SK-N-SH (cell line): Measurements from ENCODE around the gene SEPHS2. TPM values are rescaled to one million over a fixed set of nuclear protein-coding genes. Genes with fewer than 3 reads are reported as not detected.

Source experiments
- CTCF ChIA-PET: fragments of 300-600, 350-600 bp; formaldehyde crosslinking; extraction: SDS; loops from one replicate; lab custom pipeline; 2021; lab: Yijun Ruan, JAX
- POLR2A ChIA-PET: fragments of 350-600 bp; sonication (Branson Sonifier 250); formaldehyde crosslinking; extraction: SDS; loops from one replicate; lab custom pipeline; 2020; ENCODE audit warnings: antibody characterized with exemption, inconsistent platforms; lab: Yijun Ruan, JAX
- DNase-seq: peaks from one replicate; pipeline ENCODE4 v3.0.0; 2012
- H2AFZ ChIP-seq: fragments of 200-600 bp; sonication (generic); 2 replicates; pipeline ENCODE4 v1.8.1; 2016; ENCODE audit warnings: antibody characterized with exemption, mild to moderate bottlenecking, low read depth
- H3F3A ChIP-seq: fragments of 200-600 bp; sonication (generic); replicated peaks from 2 replicates; pipeline ENCODE3; 2016; ENCODE audit warnings: antibody characterized with exemption, mild to moderate bottlenecking; ENCODE audit not compliant: insufficient read depth
- H3K27ac ChIP-seq, 2 experiments: fragments of 200-500 bp in 1 of 2; fragments of 200-600 bp in 1 of 2; sonication (Bioruptor generic) in 1 of 2; sonication (generic), shearing (Covaris generic) in 1 of 2; 2 replicates each; pipeline versions ENCODE4 v1.5.1 to v1.6.1; 2014 to 2016; ENCODE audit warnings: low read depth in 2 of 2, inconsistent platforms in 1 of 2, low read length in 1 of 2, mild to moderate bottlenecking in 1 of 2, mixed read lengths in 1 of 2
- H3K27me3 ChIP-seq: fragments of 200-600 bp; sonication (generic), shearing (Covaris generic); 2 replicates; pipeline ENCODE4 v1.6.1; 2016; ENCODE audit warnings: mixed run types; ENCODE audit not compliant: insufficient read depth
- H3K36me3 ChIP-seq, 2 experiments: fragments of 200-500 bp in 1 of 2; fragments of 200-600 bp in 1 of 2; sonication (Bioruptor generic) in 1 of 2; sonication (generic) in 1 of 2; replicated peaks in 1 of 2; 2 replicates each; pipeline versions ENCODE3 to v1.5.1; 2014 to 2016; ENCODE audit warnings: low read length in 1 of 2, mild to moderate bottlenecking in 1 of 2; ENCODE audit not compliant: insufficient read depth in 2 of 2, control insufficient read depth in 1 of 2
- H3K4me1 ChIP-seq, 2 experiments: fragments of 200-500 bp in 1 of 2; fragments of 200-600 bp in 1 of 2; sonication (Bioruptor generic) in 1 of 2; sonication (generic), shearing (Covaris generic) in 1 of 2; 2 replicates each; pipeline versions ENCODE4 v1.5.1 to v1.6.1; 2014 to 2016; ENCODE audit warnings: low read depth in 1 of 2, low read length in 1 of 2, mixed run types in 1 of 2; ENCODE audit not compliant: insufficient read depth in 2 of 2, control insufficient read depth in 1 of 2
- H3K4me2 ChIP-seq: fragments of 200-600 bp; sonication (generic), shearing (Covaris generic); 2 replicates; pipeline ENCODE4 v1.6.1; 2017; ENCODE audit warnings: mixed run types
- H3K4me3 ChIP-seq, 2 experiments: fragments of 200-500 bp in 1 of 2; fragments of 200-600 bp in 1 of 2; sonication (Bioruptor generic) in 1 of 2; sonication (generic), shearing (Covaris generic) in 1 of 2; 2 replicates each; pipeline versions ENCODE4 v1.5.1 to v1.8.1; 2014 to 2016; ENCODE audit warnings: low read depth in 2 of 2, inconsistent platforms in 1 of 2, low read length in 1 of 2, mild to moderate bottlenecking in 1 of 2, mixed read lengths in 1 of 2, moderate library complexity in 1 of 2
- H3K79me2 ChIP-seq: fragments of 200-600 bp; sonication (generic); 2 replicates; pipeline ENCODE4 v1.8.1; 2017; ENCODE audit warnings: mild to moderate bottlenecking; ENCODE audit not compliant: insufficient read depth
- H3K9ac ChIP-seq: fragments of 200-600 bp; sonication (generic); 2 replicates; pipeline ENCODE4 v1.6.1; 2017; ENCODE audit warnings: mixed run types
- H3K9me2 ChIP-seq: fragments of 200-600 bp; sonication (generic); 2 replicates; pipeline ENCODE4 v1.6.1; 2017; ENCODE audit warnings: mixed run types
- H3K9me3 ChIP-seq: fragments of 200-600 bp; sonication (generic); 2 replicates; pipeline ENCODE4 v1.6.1; 2017; ENCODE audit warnings: mixed run types, mild to moderate bottlenecking, moderate library complexity
- H4K20me1 ChIP-seq: fragments of 200-600 bp; sonication (generic); 2 replicates; pipeline ENCODE4 v1.6.1; 2017; ENCODE audit warnings: mild to moderate bottlenecking, mixed run types; ENCODE audit not compliant: insufficient read depth
- EZH2phosphoT487 ChIP-seq: fragments of 200-600 bp; sonication (generic); IDR thresholded peaks from 2 replicates; pipeline ENCODE4 v1.6.1; 2017; ENCODE audit warnings: low read depth, mixed run types, mild to moderate bottlenecking, antibody characterized with exemption, moderate library complexity, borderline replicate concordance
- FOSL2 ChIP-seq: IDR thresholded peaks from 2 replicates; pipeline ENCODE4 v1.4.0; 2012; ENCODE audit warnings: low read depth, mild to moderate bottlenecking, moderate library complexity, borderline replicate concordance
- FOXJ3 ChIP-seq: sonication (generic); formaldehyde crosslinking; IDR thresholded peaks from 2 replicates; pipeline ENCODE4 v1.5.1; 2020; ENCODE audit warnings: mild to moderate bottlenecking, missing genetic modification reagents
- GABPA ChIP-seq: IDR thresholded peaks from 2 replicates; pipeline ENCODE4 v1.4.0; 2012; ENCODE audit warnings: low read depth, mild to moderate bottlenecking
- IRF3 ChIP-seq: fragments of 150-350 bp; IDR thresholded peaks from 2 replicates; pipeline ENCODE4 v1.6.1; 2016; ENCODE audit warnings: mild to moderate bottlenecking, low read depth, low read length
- MEF2A ChIP-seq: IDR thresholded peaks from 2 replicates; pipeline ENCODE4 v1.4.0; 2012; ENCODE audit warnings: low read depth, borderline replicate concordance
- MXI1 ChIP-seq: IDR thresholded peaks from 2 replicates; pipeline ENCODE4 v1.6.1; 2012; ENCODE audit warnings: mild to moderate bottlenecking, low read depth, low read length, improper control_type of control experiment
- REST ChIP-seq: IDR thresholded peaks from 2 replicates; pipeline ENCODE4 v1.6.1; 2012; ENCODE audit warnings: mild to moderate bottlenecking, low read depth, low read length, moderate library complexity
- RFX5 ChIP-seq: IDR thresholded peaks from 2 replicates; pipeline ENCODE4 v1.6.1; 2012; ENCODE audit warnings: mild to moderate bottlenecking, improper control_type of control experiment, low read length
- SIN3A ChIP-seq: IDR thresholded peaks from 2 replicates; pipeline ENCODE4 v1.6.1; 2012; ENCODE audit warnings: low read depth, mild to moderate bottlenecking, low read length, moderate library complexity, borderline replicate concordance
- ZBTB33 ChIP-seq: IDR thresholded peaks from 2 replicates; pipeline ENCODE4 v1.4.0; 2012; ENCODE audit warnings: low read depth, borderline replicate concordance
- WGBS: methylation state at CpG from one replicate; pipeline ENCODE4 v1.1.6; 2017; ENCODE audit warnings: low lambda C conversion rate; 5-methylcytosine and 5-hydroxymethylcytosine counted together
- polyA plus RNA-seq, 3 experiments: library from polyadenylated mRNA; depleted of rRNA; stranded (reverse); fragments of >200 nt; gene quantifications; 2 replicates each; pipeline ENCODE4 v1.2.3, GENCODE V29; 2012

SEPHS2 gene
- polyA plus RNA-seq, 1 of the 3 experiments (the other 2 are of a cell fraction), result 30.8 TPM

- POLR2A ChIA-PET, result interaction anchor here (1.6 kb wide), 1 partner anchor 51 kb away, joined by 4 read pairs; no protein-coding TSS in a partner anchor
These were observed 27.8 kb upstream of the SEPHS2 start for GRCh38 chr16:30473231-30474073.

GRCh38 chr16:30472328-30472942 lies 26.8 kb upstream of the SEPHS2 start, which contains the start of gene ITGAL:
Gene ITGAL (plus strand): TSS chr16:30472742. CDS start chr16:30472838, 96 bp downstream.
- Histone ChIP-seq H3K9ac (no peak within 1 kb of the TSS), H3K79me2 (no peaks in the 10 kb centered on the region), H3K4me1 (no peaks in the 10 kb centered on the region), H3K9me3 (no peaks in the 10 kb centered on the region), H3K36me3 (no peaks in the 10 kb centered on the region), H3K27ac (no peak within 1 kb of the TSS), H2AFZ (no peak within 1 kb of the TSS), H3K27me3 (peaks cover 5% of the 10 kb centered on the region; the same call in 1 of the 2 replicates), H3K9me2 (no peaks in the 10 kb centered on the region), H3K4me3 (no peak within 1 kb of the TSS), H3K4me2 (no peak within 1 kb of the TSS), H4K20me1 (no peaks in the 10 kb centered on the region), H3F3A (no peaks in the 10 kb centered on the region)
- TF ChIP-seq REST, result no peak
- ChIA-PET POLR2A (no interaction called here), CTCF (no interaction called here)
- WGBS, result 57% methylated on average over 6 of the region's 8 CpGs
- DNase-seq, result no peak

More at GRCh38 chr16:30473231-30474073, 27.8 kb upstream of the SEPHS2 start:
- Histone ChIP-seq H3K4me3 (no peak overlapping the region), H3K9me2 (no peaks in the 10 kb centered on the region), H3K9ac (no peak overlapping the region), H3K27ac (no peak overlapping the region), H4K20me1 (no peaks in the 10 kb centered on the region), H3K79me2 (no peaks in the 10 kb centered on the region), H3F3A (no peaks in the 10 kb centered on the region), H2AFZ (no peak overlapping the region), H3K4me2 (no peak overlapping the region), H3K9me3 (no peaks in the 10 kb centered on the region), H3K4me1 (no peaks in the 10 kb centered on the region), H3K36me3 (no peaks in the 10 kb centered on the region), H3K27me3 (peaks cover 5% of the 10 kb centered on the region; the same call in 1 of the 2 replicates)
- 78% methylated on average over 11 of the region's 19 CpGs for WGBS
- TF ChIP-seq RFX5, result no peak
- no peak for TF ChIP-seq SIN3A
- TF ChIP-seq EZH2phosphoT487, result no peak
- TF ChIP-seq GABPA, result no peak
- TF ChIP-seq MEF2A, result no peak
- TF ChIP-seq IRF3, result no peak
- no peak for TF ChIP-seq ZBTB33
- TF ChIP-seq FOXJ3, result no peak
- no peak for TF ChIP-seq MXI1
- TF ChIP-seq FOSL2, result no peak
- CTCF ChIA-PET, result no interaction called here
- no peak for DNase-seq
